Measurements from ENCODE around the gene ILDR2.

Gene ILDR2

DNA sequence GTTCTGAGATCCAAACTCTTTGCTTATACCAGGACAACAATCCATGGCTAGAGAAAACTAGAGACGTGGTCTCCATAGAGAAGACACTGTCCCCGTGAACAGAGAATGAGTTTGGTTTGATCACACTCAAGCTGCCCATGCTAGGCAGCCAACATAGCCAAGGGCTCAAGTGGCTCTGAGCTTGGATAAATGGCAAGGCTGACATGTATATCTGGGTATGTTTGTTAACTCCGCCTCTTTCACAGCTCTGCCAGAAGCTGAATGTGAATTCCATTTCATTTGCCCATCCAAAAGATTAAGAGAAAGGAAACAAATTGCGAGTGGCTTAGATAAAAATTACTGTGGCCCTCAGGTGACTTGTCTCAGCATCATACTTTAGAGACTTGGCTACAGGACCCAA, 38.0 kb downstream of the ILDR2 start:
- Histone ChIP-seq H3K36me3 (ENCODE audit: control insufficient read depth, insufficient read depth, low read length) (no peaks in the 10 kb centered on the region), H3K4me1 (ENCODE audit: control insufficient read depth, insufficient read depth, low read length) (no peaks in the 10 kb centered on the region), H3K4me3 (ENCODE audit: low read length) (no peak overlapping the region), H3K9me3 (ENCODE audit: control insufficient read depth, low read length) (no peaks in the 10 kb centered on the region), H3K9ac (ENCODE audit: low read length) (no peak overlapping the region), H3K27me3 (ENCODE audit: control insufficient read depth, insufficient read depth, low read length) (no peaks in the 10 kb centered on the region)

DNA sequence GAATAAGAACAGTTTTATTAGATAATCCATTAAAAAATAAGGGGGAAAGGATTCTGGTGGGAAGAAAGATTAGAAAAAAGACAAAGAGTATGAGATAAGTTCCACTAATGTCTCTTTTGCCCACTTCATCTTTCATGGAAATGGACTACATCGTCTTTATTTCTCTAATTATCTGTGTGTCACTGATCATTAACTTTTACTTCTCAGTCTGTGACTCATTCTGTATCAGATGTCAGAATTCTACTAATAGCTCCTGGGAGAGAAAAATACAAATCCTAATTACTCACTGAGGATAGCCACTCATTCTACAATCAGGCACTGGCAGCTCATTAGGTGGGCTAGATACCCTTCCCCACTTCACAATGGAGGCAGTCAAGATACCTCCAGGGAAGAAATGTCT, 41.7 kb downstream of the ILDR2 start:
- Histone ChIP-seq H3K36me3 (ENCODE audit: control insufficient read depth, insufficient read depth, low read length) (no peaks in the 10 kb centered on the region), H3K9me3 (ENCODE audit: control insufficient read depth, low read length) (no peaks in the 10 kb centered on the region), H3K9ac (ENCODE audit: low read length) (no peak overlapping the region), H3K4me1 (ENCODE audit: control insufficient read depth, insufficient read depth, low read length) (no peaks in the 10 kb centered on the region), H3K27me3 (ENCODE audit: control insufficient read depth, insufficient read depth, low read length) (no peaks in the 10 kb centered on the region), H3K4me3 (ENCODE audit: low read length) (no peak overlapping the region)

DNA sequence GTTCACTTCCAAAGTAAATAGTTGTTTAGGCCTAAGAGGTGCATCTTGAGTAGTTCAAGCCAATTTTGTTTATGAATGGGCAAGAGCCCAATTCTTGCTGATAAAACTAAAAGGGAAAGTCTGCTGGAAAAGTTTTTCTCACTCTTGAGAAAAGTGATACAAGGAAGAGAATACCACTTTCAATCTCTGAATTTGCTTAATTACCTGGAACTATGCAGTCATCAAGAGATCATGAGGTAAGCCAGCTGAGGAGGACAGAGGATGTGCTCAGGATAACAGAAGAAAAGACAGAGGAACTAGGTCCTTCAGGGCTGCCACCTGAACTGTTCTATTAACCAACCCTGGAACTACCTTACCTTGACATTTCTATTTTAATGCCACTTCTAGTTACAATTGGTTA, 42.2 kb downstream of the ILDR2 start:
- Histone ChIP-seq H3K9me3 (ENCODE audit: control insufficient read depth, low read length) (no peaks in the 10 kb centered on the region), H3K4me1 (ENCODE audit: control insufficient read depth, insufficient read depth, low read length) (no peaks in the 10 kb centered on the region), H3K4me3 (ENCODE audit: low read length) (no peak overlapping the region), H3K27me3 (ENCODE audit: control insufficient read depth, insufficient read depth, low read length) (no peaks in the 10 kb centered on the region), H3K36me3 (ENCODE audit: control insufficient read depth, insufficient read depth, low read length) (no peaks in the 10 kb centered on the region), H3K9ac (ENCODE audit: low read length) (no peak overlapping the region)

DNA sequence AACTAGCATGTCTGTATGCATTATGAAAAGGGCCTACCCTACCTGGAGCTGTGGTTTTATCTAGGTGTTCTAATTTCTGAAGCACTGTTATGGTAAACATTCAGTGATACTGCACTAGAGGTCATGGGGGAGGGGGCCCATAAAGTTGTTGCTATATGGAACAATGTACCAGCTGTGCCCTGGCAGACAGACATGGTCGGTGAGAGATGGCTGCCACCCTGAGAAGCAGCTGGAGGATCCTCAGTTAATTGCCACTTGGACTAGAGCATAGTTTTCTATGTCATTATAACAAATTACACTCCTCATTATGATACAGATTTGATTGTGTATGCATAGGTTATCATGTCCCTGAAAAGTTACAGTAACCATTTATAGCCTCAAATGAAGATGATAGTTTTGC, 45.4 kb downstream of the ILDR2 start:
- H3K4me3 ChIP-seq (ENCODE audit: low read length) = no peak overlapping the region
- H3K27me3 ChIP-seq (ENCODE audit: control insufficient read depth, insufficient read depth, low read length) = no peaks in the 10 kb centered on the region

DNA sequence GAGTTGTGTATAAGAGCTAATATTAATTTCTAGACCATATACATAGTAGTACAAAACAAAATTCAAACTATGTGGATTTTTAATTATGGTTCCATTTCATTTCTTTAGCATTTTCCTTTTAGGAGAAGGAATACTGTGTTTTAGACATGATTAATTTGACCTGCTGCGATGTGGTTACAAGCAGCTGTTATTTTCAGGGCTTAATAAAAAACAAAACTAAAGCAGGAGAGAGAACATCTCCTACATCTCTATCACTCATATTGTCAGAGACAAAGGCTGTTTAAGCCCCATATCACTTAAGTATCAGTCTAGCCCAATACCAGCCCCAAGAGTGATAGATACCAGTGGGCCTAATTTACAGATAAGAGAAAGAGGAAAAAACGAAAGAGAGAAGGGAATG, 47.6 kb downstream of the ILDR2 start:
- no peaks in the 10 kb centered on the region for H3K9me3 ChIP-seq (ENCODE audit: control insufficient read depth, low read length)
- no peak overlapping the region for H3K9ac ChIP-seq (ENCODE audit: low read length)
- H3K4me1 ChIP-seq (ENCODE audit: control insufficient read depth, insufficient read depth, low read length) = no peaks in the 10 kb centered on the region
- H3K4me3 ChIP-seq (ENCODE audit: low read length) = no peak overlapping the region
- no peaks in the 10 kb centered on the region for H3K27me3 ChIP-seq (ENCODE audit: control insufficient read depth, insufficient read depth, low read length)
- no peaks in the 10 kb centered on the region for H3K36me3 ChIP-seq (ENCODE audit: control insufficient read depth, insufficient read depth, low read length)

More for the DNA sequence above, 45.4 kb downstream of the ILDR2 start:
- H3K4me1 ChIP-seq (ENCODE audit: control insufficient read depth, insufficient read depth, low read length) = no peaks in the 10 kb centered on the region
- no peak overlapping the region for H3K9ac ChIP-seq (ENCODE audit: low read length)
- H3K36me3 ChIP-seq (ENCODE audit: control insufficient read depth, insufficient read depth, low read length) = no peaks in the 10 kb centered on the region
- no peaks in the 10 kb centered on the region for H3K9me3 ChIP-seq (ENCODE audit: control insufficient read depth, low read length)

DNA sequence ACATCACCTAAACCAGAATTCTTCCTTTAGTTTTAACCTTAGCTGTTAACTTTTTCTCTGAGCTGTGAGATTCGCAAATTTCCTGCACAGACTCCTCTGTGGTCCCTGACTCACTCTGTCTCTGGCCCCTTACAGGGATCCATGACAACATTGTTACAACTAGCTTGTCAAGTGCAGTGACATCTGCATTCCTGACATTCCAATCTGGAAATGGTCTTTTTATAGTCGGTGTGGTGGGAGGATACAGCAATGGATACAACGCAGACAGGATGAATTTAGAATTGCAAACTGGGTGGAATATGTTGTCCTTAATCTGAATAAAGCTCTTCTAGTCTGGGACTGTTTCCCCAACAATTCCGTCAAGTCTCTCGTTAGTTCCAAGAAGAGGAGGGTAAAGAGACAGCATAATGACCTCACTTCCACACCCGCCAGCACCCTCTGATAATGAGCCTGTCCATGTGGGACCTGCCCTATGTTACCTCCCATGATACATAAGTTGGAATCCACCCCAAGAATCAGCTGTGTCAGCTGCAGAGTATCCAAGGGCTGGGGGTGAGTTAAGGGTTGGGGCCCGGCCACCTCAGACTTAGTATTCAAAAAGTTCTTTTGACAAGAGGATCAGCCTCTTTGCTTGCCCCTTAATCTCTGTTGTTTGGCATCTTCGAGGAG, 49.4 kb downstream of the ILDR2 start:
- H3K36me3 ChIP-seq (ENCODE audit: control insufficient read depth, insufficient read depth, low read length) = no peaks in the 10 kb centered on the region

DNA sequence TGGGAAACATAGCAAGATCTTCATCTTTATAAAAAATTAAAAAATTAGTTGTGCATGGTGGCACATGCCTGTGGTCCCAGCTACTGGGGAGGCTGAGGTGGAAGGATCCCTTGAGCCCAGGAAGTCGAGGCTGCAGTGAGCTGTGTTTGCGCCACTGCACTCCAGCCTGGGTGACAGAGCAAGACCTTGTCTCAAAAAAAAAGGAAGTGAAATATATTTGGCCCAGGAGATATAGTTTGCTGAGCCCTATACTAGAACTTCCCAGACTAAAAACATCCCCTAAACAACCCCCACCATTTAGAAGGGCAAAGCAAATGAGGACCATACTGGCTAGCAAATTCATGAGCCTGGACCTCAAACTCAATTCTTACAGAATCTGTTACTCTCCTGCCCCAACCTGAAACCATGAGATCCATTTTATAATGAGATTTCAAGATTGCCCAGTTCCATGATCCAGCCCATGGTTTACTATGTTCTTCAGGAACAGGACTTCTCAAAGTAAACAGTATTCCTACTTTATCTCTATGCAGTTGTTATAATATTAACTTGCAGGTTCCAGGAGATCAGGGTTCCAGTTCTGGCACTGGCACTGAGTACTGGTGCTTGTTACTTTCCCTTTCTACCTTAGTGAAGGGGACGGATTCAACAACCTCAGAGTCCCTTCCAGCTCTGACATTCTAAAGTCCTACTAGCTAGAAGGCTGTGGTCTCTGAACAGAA, 50.4 kb downstream of the ILDR2 start:
- Histone ChIP-seq H3K9me3 (ENCODE audit: control insufficient read depth, low read length) (no peaks in the 10 kb centered on the region), H3K4me1 (ENCODE audit: control insufficient read depth, insufficient read depth, low read length) (no peaks in the 10 kb centered on the region), H3K4me3 (ENCODE audit: low read length) (no peak overlapping the region), H3K27me3 (ENCODE audit: control insufficient read depth, insufficient read depth, low read length) (peaks cover 23% of the 10 kb centered on the region), H3K9ac (ENCODE audit: low read length) (no peak overlapping the region), H3K36me3 (ENCODE audit: control insufficient read depth, insufficient read depth, low read length) (no peaks in the 10 kb centered on the region)

More for the DNA sequence above, 49.4 kb downstream of the ILDR2 start:
- no peak overlapping the region for H3K9ac ChIP-seq (ENCODE audit: low read length)
- H3K4me3 ChIP-seq (ENCODE audit: low read length) = no peak overlapping the region
- no peaks in the 10 kb centered on the region for H3K4me1 ChIP-seq (ENCODE audit: control insufficient read depth, insufficient read depth, low read length)
- H3K27me3 ChIP-seq (ENCODE audit: control insufficient read depth, insufficient read depth, low read length) = peaks cover 13% of the 10 kb centered on the region
- no peaks in the 10 kb centered on the region for H3K9me3 ChIP-seq (ENCODE audit: control insufficient read depth, low read length)

DNA sequence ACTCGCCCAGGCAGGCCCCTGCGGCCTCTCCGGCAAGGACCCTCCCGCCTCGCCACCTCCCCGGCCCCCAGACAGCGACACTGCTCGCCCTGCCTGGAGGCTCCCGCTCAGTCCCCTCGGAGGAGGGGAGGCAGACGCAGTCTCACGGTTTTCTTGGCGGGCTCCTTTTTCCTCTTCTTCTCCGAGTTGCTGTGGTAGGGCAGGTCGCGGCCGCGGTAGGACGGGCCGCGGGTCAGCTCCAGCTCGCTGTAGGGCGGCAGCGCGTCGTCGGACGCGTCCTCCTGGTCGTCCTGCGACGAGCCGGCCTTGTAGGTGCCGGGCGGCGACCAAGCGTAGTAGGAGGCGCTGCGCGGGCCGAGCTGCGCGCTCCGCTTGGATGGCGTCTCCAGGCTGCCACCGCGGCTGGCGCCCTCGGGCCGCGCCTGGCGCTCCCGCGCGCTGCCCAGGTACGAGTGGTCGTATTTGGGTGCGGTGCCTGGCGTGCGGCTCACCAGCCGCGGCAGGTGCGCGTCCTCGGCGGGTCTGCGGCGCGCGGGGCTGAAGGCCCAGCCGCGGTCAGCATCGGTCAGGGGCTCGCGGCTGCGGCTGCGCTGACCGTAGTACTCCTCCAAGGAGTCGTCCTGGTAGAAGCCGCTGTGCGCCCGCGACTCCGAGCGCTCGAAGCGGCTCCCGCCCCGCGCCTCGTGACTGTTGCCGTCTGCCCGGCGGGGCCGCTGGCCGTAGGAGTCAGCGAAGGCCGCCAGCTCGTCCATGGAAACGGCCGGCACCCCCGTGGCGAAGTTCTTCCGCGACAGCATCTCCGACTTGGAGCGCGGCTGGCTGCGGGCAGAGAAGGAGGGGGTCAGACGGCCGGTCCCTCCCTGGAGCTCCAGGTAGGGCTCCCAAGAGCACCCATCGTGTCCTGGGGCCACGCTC, 54.5 kb downstream of the ILDR2 start:
- Histone ChIP-seq H3K36me3 (ENCODE audit: control insufficient read depth, insufficient read depth, low read length) (no peaks in the 10 kb centered on the region), H3K9ac (ENCODE audit: low read length) (no peak overlapping the region), H3K27me3 (ENCODE audit: control insufficient read depth, insufficient read depth, low read length) (peaks cover 35% of the 10 kb centered on the region), H3K9me3 (ENCODE audit: control insufficient read depth, low read length) (no peaks in the 10 kb centered on the region), H3K4me1 (ENCODE audit: control insufficient read depth, insufficient read depth, low read length) (no peaks in the 10 kb centered on the region), H3K4me3 (ENCODE audit: low read length) (no peak overlapping the region)

DNA sequence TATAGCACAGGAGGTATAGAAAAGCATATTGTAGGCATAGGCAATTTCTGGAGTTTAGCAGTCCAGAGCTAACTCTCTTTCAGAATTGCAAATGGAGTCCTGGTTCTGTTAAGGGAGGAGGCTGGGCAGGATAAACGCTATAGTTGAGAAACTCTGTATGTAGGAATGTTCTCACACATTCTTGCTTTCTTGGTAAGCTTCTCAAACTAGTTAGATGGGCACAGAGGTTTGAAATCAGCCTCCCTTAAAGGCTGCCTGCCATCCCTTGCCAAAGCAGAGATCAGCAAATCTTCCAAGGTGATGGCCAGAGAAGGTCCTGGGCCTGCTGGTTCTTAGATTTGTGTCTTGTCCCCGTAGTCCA, 56.4 kb downstream of the ILDR2 start:
- no peak overlapping the region for H3K9ac ChIP-seq (ENCODE audit: low read length)
- no peaks in the 10 kb centered on the region for H3K36me3 ChIP-seq (ENCODE audit: control insufficient read depth, insufficient read depth, low read length)
- H3K9me3 ChIP-seq (ENCODE audit: control insufficient read depth, low read length) = no peaks in the 10 kb centered on the region
- H3K4me3 ChIP-seq (ENCODE audit: low read length) = no peak overlapping the region
- peaks cover 35% of the 10 kb centered on the region for H3K27me3 ChIP-seq (ENCODE audit: control insufficient read depth, insufficient read depth, low read length)
- H3K4me1 ChIP-seq (ENCODE audit: control insufficient read depth, insufficient read depth, low read length) = no peaks in the 10 kb centered on the region

DNA sequence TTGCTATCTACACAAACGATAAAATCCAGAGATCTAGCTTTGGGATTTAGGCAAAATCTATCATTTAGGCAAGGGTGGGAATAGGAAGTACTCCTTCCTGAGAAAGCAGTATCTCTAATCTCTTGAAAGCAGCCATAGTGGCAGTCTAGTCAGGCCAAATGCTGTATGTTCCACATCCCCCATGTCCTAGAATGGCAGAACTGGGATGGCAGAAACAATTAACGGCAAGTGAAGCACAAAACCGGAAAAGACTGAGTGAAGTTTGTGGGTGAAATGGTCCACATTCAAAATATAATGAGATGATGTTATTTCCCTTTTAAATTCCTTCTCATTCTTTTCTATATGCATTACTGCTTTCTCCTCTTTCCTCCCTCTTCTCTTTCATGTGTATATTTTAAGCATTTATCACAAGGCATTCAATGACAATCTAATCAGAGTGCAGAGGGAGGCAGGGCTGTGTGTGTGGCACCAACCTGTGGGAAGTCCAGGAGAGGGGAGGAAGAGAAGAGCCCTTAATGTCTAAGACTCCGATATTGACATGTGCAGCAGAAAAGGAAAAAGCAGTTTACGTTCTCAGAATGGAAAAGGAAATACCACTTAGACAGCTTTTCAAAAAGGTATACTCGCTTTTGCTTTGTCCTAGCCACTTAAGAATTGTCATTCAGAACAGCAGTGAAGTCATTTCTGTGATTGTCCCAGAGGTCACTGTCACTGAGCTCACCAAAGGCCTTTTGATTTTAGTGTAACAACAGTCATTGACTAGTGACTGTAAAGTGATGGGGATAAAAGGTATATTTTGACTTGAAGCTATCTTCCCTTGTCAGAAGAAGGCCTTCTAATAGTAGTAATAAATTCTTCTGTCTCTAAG, 57.0 kb downstream of the ILDR2 start:
- Histone ChIP-seq H3K9me3 (ENCODE audit: control insufficient read depth, low read length) (no peaks in the 10 kb centered on the region), H3K4me3 (ENCODE audit: low read length) (no peak overlapping the region), H3K36me3 (ENCODE audit: control insufficient read depth, insufficient read depth, low read length) (no peaks in the 10 kb centered on the region), H3K9ac (ENCODE audit: low read length) (no peak overlapping the region), H3K27me3 (ENCODE audit: control insufficient read depth, insufficient read depth, low read length) (peaks cover 35% of the 10 kb centered on the region), H3K4me1 (ENCODE audit: control insufficient read depth, insufficient read depth, low read length) (no peaks in the 10 kb centered on the region)

DNA sequence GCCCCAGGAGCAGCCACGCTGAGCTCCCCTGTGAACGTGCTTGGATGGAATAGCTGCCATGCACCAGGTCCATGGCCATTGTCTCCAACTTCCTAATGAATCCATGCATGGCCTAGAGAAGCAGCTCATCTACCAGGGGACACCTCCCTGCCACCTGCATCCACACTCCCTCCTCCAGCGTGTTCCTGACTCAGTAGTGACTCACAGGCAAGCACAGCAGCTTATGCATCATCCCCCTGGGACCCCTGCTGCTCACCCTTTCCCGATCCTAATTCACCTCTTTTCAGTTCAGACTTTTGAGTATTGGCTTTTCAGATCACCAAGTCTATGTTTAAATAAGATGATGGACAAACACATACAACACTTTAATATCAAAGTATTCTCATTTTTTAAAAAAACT, 59.4 kb downstream of the ILDR2 start:
- H3K9me3 ChIP-seq (ENCODE audit: control insufficient read depth, low read length) = no peaks in the 10 kb centered on the region

More for the DNA sequence above, 59.4 kb downstream of the ILDR2 start:
- no peaks in the 10 kb centered on the region for H3K36me3 ChIP-seq (ENCODE audit: control insufficient read depth, insufficient read depth, low read length)
- H3K4me3 ChIP-seq (ENCODE audit: low read length) = no peak overlapping the region
- H3K9ac ChIP-seq (ENCODE audit: low read length) = no peak overlapping the region
- peaks cover 21% of the 10 kb centered on the region for H3K27me3 ChIP-seq (ENCODE audit: control insufficient read depth, insufficient read depth, low read length)
- no peaks in the 10 kb centered on the region for H3K4me1 ChIP-seq (ENCODE audit: control insufficient read depth, insufficient read depth, low read length)

Measured in mucosa of stomach (tissue), 1 donor.